NT2/D1 (cell line): ENCODE data around the gene CD47.

Experiments used
- DNase-seq: peaks from one replicate; pipeline ENCODE4 v3.0.0-alpha.2; 2011; ENCODE audit warnings: low read depth, low spot score
- H3K27me3 ChIP-seq: 2 replicates; pipeline ENCODE4 v1.6.0; 2011; ENCODE audit warnings: mild to moderate bottlenecking; ENCODE audit not compliant: insufficient read length, insufficient read depth
- H3K36me3 ChIP-seq: 2 replicates; pipeline ENCODE4 v1.6.1; 2011; ENCODE audit warnings: mild to moderate bottlenecking, low read length, mixed read lengths; ENCODE audit not compliant: insufficient read depth, insufficient read length
- H3K4me1 ChIP-seq: 2 replicates; pipeline ENCODE4 v1.5.1; 2011; ENCODE audit not compliant: insufficient read depth, insufficient read length
- H3K4me3 ChIP-seq: 2 replicates; pipeline ENCODE4 v1.5.1; 2011; ENCODE audit warnings: low read depth; ENCODE audit not compliant: insufficient read length
- H3K9ac ChIP-seq: 2 replicates; pipeline ENCODE4 v1.6.0; 2011; ENCODE audit warnings: low read depth; ENCODE audit not compliant: insufficient read length
- H3K9me3 ChIP-seq: 2 replicates; pipeline ENCODE4 v1.5.1; 2011; ENCODE audit warnings: mild to moderate bottlenecking, low read length; ENCODE audit not compliant: insufficient read depth
- SUZ12 ChIP-seq: IDR thresholded peaks from 2 replicates; pipeline ENCODE4 v1.6.1; 2011; ENCODE audit not compliant: insufficient read length, insufficient read depth; ENCODE audit errors: extremely low read depth
- YY1 ChIP-seq: IDR thresholded peaks from 2 replicates; pipeline ENCODE4 v1.6.1; 2011; ENCODE audit not compliant: insufficient read length, insufficient read depth
- ZNF274 ChIP-seq: IDR thresholded peaks from 2 replicates; pipeline ENCODE4 v1.6.1; 2011; ENCODE audit warnings: mild to moderate bottlenecking, low read depth, low read length

Gene CD47

DNA sequence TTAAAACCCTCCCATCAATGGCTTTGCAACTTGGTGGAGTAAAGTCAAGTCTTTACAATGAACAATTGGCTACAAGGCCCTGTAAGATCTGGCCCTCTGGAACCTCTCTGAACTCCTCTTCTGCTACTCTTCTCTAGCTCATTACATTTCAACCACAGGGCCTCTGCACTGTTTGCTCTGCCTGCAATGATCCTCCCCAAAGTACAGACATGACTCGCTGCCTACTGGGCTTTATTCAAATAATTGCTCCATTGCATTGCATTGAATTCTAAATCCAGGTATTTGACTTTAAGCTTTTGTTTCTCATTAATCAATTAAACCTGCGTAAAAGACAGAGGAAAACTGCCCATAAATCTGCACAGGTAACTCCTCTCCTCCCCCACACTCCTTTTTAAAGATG lies 96.7 kb downstream of the CD47 start:
- no peak for TF ChIP-seq ZNF274
- TF ChIP-seq YY1, result no peak
- no peaks in the 10 kb centered on the region for H3K27me3 ChIP-seq
- no peak overlapping the region for H3K4me3 ChIP-seq
- no peaks in the 10 kb centered on the region for H3K36me3 ChIP-seq
- no peak for DNase-seq
- no peak overlapping the region for H3K9ac ChIP-seq
- no peaks in the 10 kb centered on the region for H3K4me1 ChIP-seq
- no peaks in the 10 kb centered on the region for H3K9me3 ChIP-seq

DNA sequence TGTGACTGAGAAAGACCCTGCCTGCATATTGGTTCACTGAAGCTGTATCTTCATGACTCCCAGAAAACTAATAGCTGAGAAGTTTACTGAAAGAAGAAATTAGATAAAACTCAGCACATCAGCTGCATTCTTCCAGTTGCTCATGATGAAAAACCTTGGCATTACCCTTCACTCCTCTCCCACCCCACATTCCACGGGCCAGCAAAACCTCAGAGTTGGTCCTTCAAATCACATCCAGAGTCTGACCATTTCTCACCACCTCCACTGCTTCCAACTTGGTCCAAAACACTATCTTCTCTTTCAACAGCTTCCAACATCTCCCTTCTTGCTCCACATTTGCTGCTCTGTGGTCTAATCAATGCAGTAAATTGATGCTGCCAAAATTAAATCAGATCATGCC lies 97.1 kb downstream of the CD47 start:
- no peak for DNase-seq
- Histone ChIP-seq H3K4me3 (no peak overlapping the region), H3K27me3 (no peaks in the 10 kb centered on the region), H3K9ac (no peak overlapping the region), H3K36me3 (no peaks in the 10 kb centered on the region), H3K4me1 (no peaks in the 10 kb centered on the region), H3K9me3 (no peaks in the 10 kb centered on the region)
- TF ChIP-seq ZNF274 (no peak), SUZ12 (no peak), YY1 (no peak)
